WTC11 (cell line): ENCODE data around the gene ONECUT2. TPM values are rescaled to one million over a fixed set of nuclear protein-coding genes. Genes with fewer than 3 reads are reported as not detected.

Experiments
- ATAC-seq: fragments of 200-7000 bp; cut with Tn5 transposase; 2 replicates; pipeline ENCODE4 v1.10.0; 2021; ENCODE audit warnings: mild to moderate bottlenecking, moderate library complexity
- CTCF ChIA-PET: fragments of 300-600 bp; sonication (Branson Sonifier 250); formaldehyde crosslinking; loops from one replicate; lab custom pipeline; 2021; ENCODE audit warnings: antibody characterized with exemption; lab: Charles Lee
- POLR2A ChIA-PET: fragments of 350-600 bp; sonication (Branson Sonifier 250); formaldehyde crosslinking; loops from one replicate; lab custom pipeline; 2021; ENCODE audit warnings: antibody characterized with exemption; lab: Charles Lee
- DNase-seq: peaks from one replicate; pipeline ENCODE4 v3.0.0; 2021; ENCODE audit warnings: low spot score
- H3K27ac Mint-ChIP-seq: 2 replicates; pipeline ENCODE4 v1.8.0; 2021; ENCODE audit warnings: mixed read lengths
- H3K27me3 Mint-ChIP-seq: 2 replicates; pipeline ENCODE4 v1.8.0; 2021; ENCODE audit warnings: low read depth, mild to moderate bottlenecking, moderate library complexity, mixed read lengths
- H3K36me3 Mint-ChIP-seq: 2 replicates; pipeline ENCODE4 v1.8.0; 2021; ENCODE audit warnings: mixed read lengths
- H3K4me1 Mint-ChIP-seq: 2 replicates; pipeline ENCODE4 v1.8.0; 2022; ENCODE audit warnings: mixed read lengths
- H3K4me3 Mint-ChIP-seq: 2 replicates; pipeline ENCODE4 v1.8.0; 2021; ENCODE audit warnings: mild to moderate bottlenecking, moderate library complexity, mixed read lengths
- H3K9me3 Mint-ChIP-seq: 2 replicates; pipeline ENCODE4 v1.8.0; 2021; ENCODE audit warnings: mixed read lengths
- AR ChIP-seq: fragments of 250-450 bp; sonication (Bioruptor Pico); IDR thresholded peaks from 2 replicates; pipeline ENCODE4 v1.9.0; 2021; ENCODE audit warnings: mild to moderate bottlenecking
- CDX4 ChIP-seq: fragments of 250-450 bp; sonication (Bioruptor Pico); IDR thresholded peaks from 2 replicates; pipeline ENCODE4 v1.9.0; 2021; ENCODE audit warnings: moderate library complexity, mild to moderate bottlenecking, inconsistent platforms, borderline replicate concordance
- E2F4 ChIP-seq: sonication (generic); formaldehyde crosslinking; IDR thresholded peaks from 2 replicates; pipeline ENCODE4 v1.8.1; 2022; ENCODE audit warnings: low read depth, mild to moderate bottlenecking, moderate library complexity, missing genetic modification reagents, borderline replicate concordance
- IRF1 ChIP-seq: sonication (generic); formaldehyde crosslinking; IDR thresholded peaks from 2 replicates; pipeline ENCODE4 v1.8.0; 2023; ENCODE audit warnings: missing genetic modification reagents
- IRF2 ChIP-seq: sonication (generic); formaldehyde crosslinking; IDR thresholded peaks from 2 replicates; pipeline ENCODE4 v1.8.0; 2022; ENCODE audit warnings: low read depth, missing genetic modification reagents, borderline replicate concordance
- NR1H2 ChIP-seq: sonication (generic); formaldehyde crosslinking; IDR thresholded peaks from 2 replicates; pipeline ENCODE4 v1.9.0; 2021; ENCODE audit warnings: mild to moderate bottlenecking, moderate library complexity, missing genetic modification reagents
- SP1 ChIP-seq: sonication (generic); formaldehyde crosslinking; conservative IDR thresholded peaks from 2 replicates; pipeline ENCODE4 v1.8.1; 2022; ENCODE audit warnings: missing genetic modification reagents
- TP53 ChIP-seq: sonication (generic); formaldehyde crosslinking; IDR thresholded peaks from 2 replicates; pipeline ENCODE4 v1.8.1; 2023; ENCODE audit warnings: mild to moderate bottlenecking, missing genetic modification reagents
- ZNF138 ChIP-seq: sonication (generic); formaldehyde crosslinking; conservative IDR thresholded peaks from 2 replicates; pipeline ENCODE4 v1.8.1; 2022; ENCODE audit warnings: mild to moderate bottlenecking, moderate library complexity, missing genetic modification reagents
- ZNF425 ChIP-seq: fragments of 250-450 bp; sonication (Bioruptor Pico); conservative IDR thresholded peaks from 2 replicates; pipeline ENCODE4 v1.9.0; 2021; ENCODE audit warnings: mild to moderate bottlenecking
- total RNA-seq: library from RNA; stranded (reverse); gene quantifications from 3 replicates; pipeline ENCODE4 v1.2.3, GENCODE V29; 2021
- TF ChIP-seq, protein P1 (sequence below): sonication (generic); formaldehyde crosslinking; IDR thresholded peaks from 2 replicates; pipeline ENCODE4 v1.8.1; 2023; ENCODE audit warnings: mild to moderate bottlenecking, missing genetic modification reagents, borderline replicate concordance

ONECUT2 gene
- total RNA-seq, 1 experiment from 2014 or later = 0.87 TPM

DNA sequence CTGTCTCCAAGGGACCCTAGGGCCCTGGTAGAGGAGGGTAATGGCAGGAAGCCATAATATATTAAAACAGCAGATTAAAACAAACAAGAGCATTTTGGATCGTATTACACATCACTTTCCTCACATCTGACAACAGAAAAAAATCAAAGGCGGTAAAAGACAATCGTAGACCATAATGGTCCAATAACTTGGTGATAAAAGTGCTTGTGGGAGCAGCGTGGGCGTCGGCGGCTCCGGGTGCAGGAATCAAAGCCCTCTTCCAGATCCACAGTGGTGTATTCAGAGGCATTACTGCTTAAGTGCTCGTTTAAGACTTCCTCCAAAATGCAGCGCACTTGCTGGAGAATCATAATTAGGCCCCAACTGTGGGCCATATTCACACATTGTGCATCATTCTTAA lies 83.4 kb downstream of the ONECUT2 start:
- no peak for DNase-seq
- ChIA-PET POLR2A (no interaction called here), CTCF (no interaction called here)
- Mint-ChIP-seq H3K4me1 (no peaks in the 10 kb centered on the region), H3K36me3 (no peaks in the 10 kb centered on the region), H3K9me3 (no peaks in the 10 kb centered on the region), H3K4me3 (no peak overlapping the region), H3K27ac (no peak overlapping the region), H3K27me3 (no peaks in the 10 kb centered on the region)
- no peak for TF ChIP-seq AR
- TF ChIP-seq SP1 (CRISPR knock-in tag) = no peak
- no peak for TF ChIP-seq IRF2 (CRISPR knock-in tag)
- no peak for TF ChIP-seq IRF1 (CRISPR knock-in tag)
- TF ChIP-seq, protein P1, sequence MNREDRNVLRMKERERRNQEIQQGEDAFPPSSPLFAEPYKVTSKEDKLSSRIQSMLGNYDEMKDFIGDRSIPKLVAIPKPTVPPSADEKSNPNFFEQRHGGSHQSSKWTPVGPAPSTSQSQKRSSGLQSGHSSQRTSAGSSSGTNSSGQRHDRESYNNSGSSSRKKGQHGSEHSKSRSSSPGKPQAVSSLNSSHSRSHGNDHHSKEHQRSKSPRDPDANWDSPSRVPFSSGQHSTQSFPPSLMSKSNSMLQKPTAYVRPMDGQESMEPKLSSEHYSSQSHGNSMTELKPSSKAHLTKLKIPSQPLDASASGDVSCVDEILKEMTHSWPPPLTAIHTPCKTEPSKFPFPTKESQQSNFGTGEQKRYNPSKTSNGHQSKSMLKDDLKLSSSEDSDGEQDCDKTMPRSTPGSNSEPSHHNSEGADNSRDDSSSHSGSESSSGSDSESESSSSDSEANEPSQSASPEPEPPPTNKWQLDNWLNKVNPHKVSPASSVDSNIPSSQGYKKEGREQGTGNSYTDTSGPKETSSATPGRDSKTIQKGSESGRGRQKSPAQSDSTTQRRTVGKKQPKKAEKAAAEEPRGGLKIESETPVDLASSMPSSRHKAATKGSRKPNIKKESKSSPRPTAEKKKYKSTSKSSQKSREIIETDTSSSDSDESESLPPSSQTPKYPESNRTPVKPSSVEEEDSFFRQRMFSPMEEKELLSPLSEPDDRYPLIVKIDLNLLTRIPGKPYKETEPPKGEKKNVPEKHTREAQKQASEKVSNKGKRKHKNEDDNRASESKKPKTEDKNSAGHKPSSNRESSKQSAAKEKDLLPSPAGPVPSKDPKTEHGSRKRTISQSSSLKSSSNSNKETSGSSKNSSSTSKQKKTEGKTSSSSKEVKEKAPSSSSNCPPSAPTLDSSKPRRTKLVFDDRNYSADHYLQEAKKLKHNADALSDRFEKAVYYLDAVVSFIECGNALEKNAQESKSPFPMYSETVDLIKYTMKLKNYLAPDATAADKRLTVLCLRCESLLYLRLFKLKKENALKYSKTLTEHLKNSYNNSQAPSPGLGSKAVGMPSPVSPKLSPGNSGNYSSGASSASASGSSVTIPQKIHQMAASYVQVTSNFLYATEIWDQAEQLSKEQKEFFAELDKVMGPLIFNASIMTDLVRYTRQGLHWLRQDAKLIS (CRISPR knock-in tag) = no peak
- no peak for TF ChIP-seq TP53 (CRISPR knock-in tag)
- TF ChIP-seq CDX4 (CRISPR knock-in tag) = no peak
- no peak for TF ChIP-seq ZNF425 (CRISPR knock-in tag)
- TF ChIP-seq E2F4 (CRISPR knock-in tag) = no peak
- no peak for ATAC-seq

GRCh38 chr18:57519668-57520424 lies 84.7 kb downstream of the ONECUT2 start:
- ATAC-seq (no peak), DNase-seq (no peak)
- H3K27ac Mint-ChIP-seq = no peak overlapping the region
- ChIA-PET CTCF (no interaction called here), POLR2A (no interaction called here)
- H3K36me3 Mint-ChIP-seq = no peaks in the 10 kb centered on the region
- no peaks in the 10 kb centered on the region for H3K4me1 Mint-ChIP-seq
- H3K27me3 Mint-ChIP-seq = no peaks in the 10 kb centered on the region
- H3K4me3 Mint-ChIP-seq = no peak overlapping the region
- peaks cover 8% of the 10 kb centered on the region for H3K9me3 Mint-ChIP-seq
- TF ChIP-seq NR1H2 (CRISPR knock-in tag) (no peak), ZNF138 (CRISPR knock-in tag) (no peak), E2F4 (CRISPR knock-in tag) (no peak)
